Keratinocyte (primary cell): ENCODE results near the gene PODN. TPM values are rescaled to one million over a fixed set of nuclear protein-coding genes. Genes with fewer than 3 reads are reported as not detected.

Experiments
- DNase-seq: peaks from one replicate; pipeline ENCODE4 v3.0.0-alpha.2; 2011; ENCODE audit warnings: low read depth, missing footprints, low spot score
- FAIRE-seq: peaks from 2 replicates; lab custom pipeline; 2011; peaks lifted over from hg19 to GRCh38; lab: Jason Lieb, UNC
- H2AFZ ChIP-seq: 2 replicates; pipeline ENCODE4 v1.6.0; 2012; ENCODE audit warnings: low read length, control low read depth, inconsistent platforms; ENCODE audit not compliant: control insufficient read depth
- H3K27ac ChIP-seq: 2 replicates; pipeline ENCODE4 v1.5.1; 2011; ENCODE audit warnings: low read length; ENCODE audit not compliant: control insufficient read depth, insufficient read depth
- H3K27me3 ChIP-seq: 3 replicates; pipeline ENCODE4 v1.6.0; 2011; ENCODE audit warnings: low read length; ENCODE audit not compliant: control insufficient read depth, insufficient read depth; ENCODE audit errors: extremely low read depth
- H3K36me3 ChIP-seq, 2 experiments: 2 replicates in 1 of 2; 3 replicates in 1 of 2; pipeline ENCODE4 v1.5.1; 2011; ENCODE audit warnings: low read length in 2 of 2, mild to moderate bottlenecking in 1 of 2; ENCODE audit not compliant: control insufficient read depth in 2 of 2, insufficient read depth in 2 of 2; ENCODE audit errors: extremely low read depth in 1 of 2
- H3K4me1 ChIP-seq: 3 replicates; pipeline ENCODE4 v1.5.1; 2011; ENCODE audit warnings: low read length; ENCODE audit not compliant: control insufficient read depth, insufficient read depth; ENCODE audit errors: extremely low read depth
- H3K4me2 ChIP-seq: 3 replicates; pipeline ENCODE4 v1.6.0; 2011; ENCODE audit warnings: low read depth, low read length; ENCODE audit not compliant: control insufficient read depth, insufficient read depth; ENCODE audit errors: extremely low read depth
- H3K4me3 ChIP-seq, 3 experiments: fragments of 200-600 bp in 1 of 3; sonication (generic) in 1 of 3; 2 replicates in 2 of 3; 3 replicates in 1 of 3; pipeline ENCODE4 v1.5.1; 2011 to 2016; ENCODE audit warnings: low read length in 3 of 3, mild to moderate bottlenecking in 3 of 3, control low read depth in 2 of 3, inconsistent platforms in 1 of 3, low read depth in 1 of 3, mixed read lengths in 1 of 3, mixed run types in 1 of 3, moderate library complexity in 1 of 3; ENCODE audit not compliant: control insufficient read depth in 2 of 3, insufficient read depth in 2 of 3; ENCODE audit errors: extremely low read depth in 1 of 3
- H3K79me2 ChIP-seq: 2 replicates; pipeline ENCODE4 v1.6.0; 2012; ENCODE audit warnings: low read length; ENCODE audit not compliant: control insufficient read depth, insufficient read depth
- H3K9ac ChIP-seq: 3 replicates; pipeline ENCODE4 v1.6.0; 2011; ENCODE audit warnings: low read length; ENCODE audit not compliant: control insufficient read depth, insufficient read depth; ENCODE audit errors: extremely low read depth
- H3K9me1 ChIP-seq: 3 replicates; pipeline ENCODE4 v1.6.0; 2011; ENCODE audit warnings: low read length; ENCODE audit not compliant: control insufficient read depth, insufficient read depth; ENCODE audit errors: extremely low read depth
- H3K9me3 ChIP-seq: 2 replicates; pipeline ENCODE4 v1.5.1; 2012; ENCODE audit warnings: low read depth, low read length; ENCODE audit not compliant: control insufficient read depth
- H4K20me1 ChIP-seq: 3 replicates; pipeline ENCODE4 v1.6.0; 2011; ENCODE audit warnings: low read length; ENCODE audit not compliant: control insufficient read depth, insufficient read depth; ENCODE audit errors: extremely low read depth
- CTCF ChIP-seq, 3 experiments: IDR thresholded peaks in 1 of 3; conservative IDR thresholded peaks in 1 of 3; optimal IDR thresholded peaks in 1 of 3; 2 replicates in 2 of 3; 3 replicates in 1 of 3; pipeline versions ENCODE3 to v1.5.1; 2011; ENCODE audit warnings: low read length in 3 of 3, mild to moderate bottlenecking in 3 of 3, moderate library complexity in 2 of 3, control low read depth in 1 of 3, inconsistent platforms in 1 of 3; ENCODE audit not compliant: insufficient read depth in 2 of 3; ENCODE audit errors: extremely low read depth in 1 of 3
- EZH2 ChIP-seq: IDR thresholded peaks from one replicate; pipeline ENCODE4 v1.6.1; 2012; ENCODE audit warnings: inconsistent platforms, mild to moderate bottlenecking, low read length, moderate library complexity
- dilution Hi-C: fragments of 300-500 bp; cut with MboI; formaldehyde crosslinking; loops from one replicate; pipeline ENCODE4 v1.7.0; 2020; ENCODE audit warnings: low sequenced_read_pairs; ENCODE audit not compliant: extremely low pct_ligation_motif_present
- polyA plus RNA-seq, 5 experiments: library from polyadenylated mRNA; depleted of rRNA in 3 of 5; stranded (reverse) in 3 of 5; stranded (forward) in 1 of 5; unstranded in 1 of 5; fragments of >200 nt; gene quantifications; 1 replicate in 1 of 5; 2 replicates in 3 of 5; 3 replicates in 1 of 5; pipeline versions ENCODE4 v1.2.1 to v1.2.3, GENCODE V29; 2011 to 2012; ENCODE audit warnings: missing spikeins in 2 of 5, low read depth in 1 of 5, low replicate concordance in 1 of 5

The PODN gene
- polyA plus RNA-seq, 1 donor (not counting 4 experiments of a cell fraction or from before 2014, with no cell fraction given) = not detected

GRCh38 chr1:53093778-53094532 lies 31.9 kb downstream of the PODN start:
- H3K9me3 ChIP-seq = peaks cover 33% of the 10 kb centered on the region
- no peak for TF ChIP-seq CTCF (optimal IDR thresholded peaks at IDR 0.05 in 1 of 3, IDR thresholded peaks at IDR 0.05 in 1 of 3, conservative IDR thresholded peaks at IDR 0.05 in 1 of 3; ENCODE audit: extremely low read depth in 1 of 3, insufficient read depth in 2 of 3, low read length in 3 of 3)
- TF ChIP-seq EZH2 = no peak
- peaks cover 5% of the 10 kb centered on the region for H3K27me3 ChIP-seq
- H3K4me3 ChIP-seq = no peak overlapping the region
- dilution Hi-C loops = no loop called here
- H3K4me1 ChIP-seq = no peaks in the 10 kb centered on the region
- no peak overlapping the region for H3K4me2 ChIP-seq
- H3K9me1 ChIP-seq = no peaks in the 10 kb centered on the region
- FAIRE-seq (no peak), DNase-seq (no peak)
- H4K20me1 ChIP-seq = no peaks in the 10 kb centered on the region
- H3K79me2 ChIP-seq = no peaks in the 10 kb centered on the region
- no peak overlapping the region for H2AFZ ChIP-seq
- no peaks in the 10 kb centered on the region for H3K36me3 ChIP-seq
- no peak overlapping the region for H3K27ac ChIP-seq
- no peak overlapping the region for H3K9ac ChIP-seq

- no peaks in the 10 kb centered on the region for H3K79me2 ChIP-seq
- H4K20me1 ChIP-seq = no peaks in the 10 kb centered on the region
- no peak overlapping the region for H2AFZ ChIP-seq
- H3K9ac ChIP-seq = no peak overlapping the region
- H3K4me3 ChIP-seq = no peak overlapping the region
- peaks cover 39% of the 10 kb centered on the region for H3K9me3 ChIP-seq
- H3K27me3 ChIP-seq = peaks cover 5% of the 10 kb centered on the region
- no peak for DNase-seq
- FAIRE-seq = no peak
- no peaks in the 10 kb centered on the region for H3K4me1 ChIP-seq
- TF ChIP-seq EZH2 (no peak), CTCF (optimal IDR thresholded peaks at IDR 0.05 in 1 of 3, IDR thresholded peaks at IDR 0.05 in 1 of 3, conservative IDR thresholded peaks at IDR 0.05 in 1 of 3; ENCODE audit: extremely low read depth in 1 of 3, insufficient read depth in 2 of 3, low read length in 3 of 3) (no peak)
- H3K4me2 ChIP-seq = no peak overlapping the region
- H3K27ac ChIP-seq = no peak overlapping the region
- no peaks in the 10 kb centered on the region for H3K9me1 ChIP-seq
- dilution Hi-C loops = no loop called here
- no peaks in the 10 kb centered on the region for H3K36me3 ChIP-seq
Measured at GRCh38 chr1:53094533-53094919, 32.5 kb downstream of the PODN start.
